Body of pancreas (tissue), 4 donors: ENCODE measurements around the gene ZNF532. TPM values are rescaled to one million over a fixed set of nuclear protein-coding genes. Genes with fewer than 3 reads are reported as not detected.
"Not testable (repeated sequence)": the region's sequence is repeated elsewhere in the genome, so short reads cannot be mapped to it uniquely, and the experiment has no call there.

Source experiments
- ATAC-seq: fragments of 150-250 bp; one replicate; pipeline ENCODE4 v1.9.1; 2016
- DNase-seq, 4 donors: peaks; one replicate each; pipeline ENCODE4 v3.0.0-alpha.2; 2019
- H3K27ac ChIP-seq, 4 donors: fragments of 200-600 bp; sonication (generic); 1 replicate in 3 of 4; 2 replicates in 1 of 4; pipeline versions ENCODE4 v1.5.1 to v1.6.1; 2016 to 2019; ENCODE audit warnings: mild to moderate bottlenecking in 1 of 4, mixed read lengths in 1 of 4, moderate library complexity in 1 of 4
- H3K27me3 ChIP-seq, 2 donors: fragments of 200-600 bp; sonication (generic); one replicate each; pipeline ENCODE4 v1.6.0; 2016; ENCODE audit warnings: mild to moderate bottlenecking in 1 of 2
- H3K36me3 ChIP-seq, 2 donors: fragments of 200-600 bp; sonication (generic); replicated peaks in 1 of 2; 2 replicates each; pipeline ENCODE4 v1.5.1; 2016; ENCODE audit warnings: low read depth in 2 of 2; ENCODE audit not compliant: insufficient read depth in 1 of 2
- H3K4me1 ChIP-seq: fragments of 200-600 bp; sonication (generic); one replicate; pipeline ENCODE4 v1.6.0; 2016
- H3K4me3 ChIP-seq, 2 donors: fragments of 200-600 bp; sonication (generic); 1 replicate in 1 of 2; 2 replicates in 1 of 2; pipeline ENCODE4 v1.5.1; 2016 to 2019
- H3K9me3 ChIP-seq, 3 donors: fragments of 200-600 bp; sonication (generic); 1 replicate in 2 of 3; 2 replicates in 1 of 3; pipeline ENCODE4 v1.5.1; 2016
- CTCF ChIP-seq, 7 experiments: fragments of 450-650 bp in 4 of 7; fragments of 200-600 bp in 3 of 7; sonication (generic) in 3 of 7; IDR thresholded peaks; one replicate each; pipeline ENCODE4 v1.5.1; 2016 to 2019; ENCODE audit warnings: antibody characterized with exemption in 7 of 7
- POLR2A ChIP-seq, 3 donors: fragments of 450-650 bp; IDR thresholded peaks; one replicate each; pipeline ENCODE4 v1.6.1; 2016; ENCODE audit warnings: antibody characterized with exemption in 3 of 3, mild to moderate bottlenecking in 2 of 3
- WGBS, 2 donors: methylation state at CpG; one replicate each; pipeline ENCODE4 v1.1.5; 2017; 5-methylcytosine and 5-hydroxymethylcytosine counted together
- intact Hi-C: fragments of 100-400 bp; cut with DNase I; formaldehyde crosslinking; loops from one replicate; pipeline ENCODE4 v1.15.1; 2023
- total RNA-seq, 2 donors: library from RNA; depleted of rRNA; stranded (reverse); fragments of >200 nt; gene quantifications; one replicate each; pipeline ENCODE4 v1.1.0, GENCODE V29; 2016

The ZNF532 gene
- total RNA-seq, 2 donors from 2014 or later: 12.2 to 52.1 TPM

DNA sequence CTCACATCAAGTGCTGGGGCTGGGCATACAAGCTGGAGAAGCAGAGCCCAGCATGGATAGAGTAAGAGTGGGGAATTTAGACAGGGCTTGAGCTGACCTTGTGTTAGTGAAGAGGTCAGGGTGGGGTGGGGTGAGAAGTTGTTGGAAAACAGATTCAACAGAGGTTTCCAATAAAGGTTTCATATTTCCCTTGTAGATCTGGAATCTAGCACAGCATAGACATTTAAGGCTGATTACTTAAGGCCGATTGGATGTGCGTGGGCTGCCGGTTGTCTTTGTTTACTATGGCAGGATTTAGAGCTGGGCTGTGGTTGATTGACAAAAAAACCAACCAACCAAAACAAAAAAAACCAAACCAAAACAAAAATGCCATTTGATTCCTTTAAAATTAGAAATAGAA is 160.2 kb downstream of the ZNF532 start:
- DNase-seq: peak in 1 of 4 donors; percentile 22
- Histone ChIP-seq H3K27ac (peak overlapping the region in 1 of 4 donors; percentile 24), H3K27me3 (no peaks in the 10 kb centered on the region), H3K36me3 (no peaks in the 10 kb centered on the region), H3K4me1 (peaks cover 5% of the 10 kb centered on the region), H3K9me3 (no peaks in the 10 kb centered on the region), H3K4me3 (no peak overlapping the region)
- intact Hi-C loops: no loop called here
- ATAC-seq: no peak
- whole genome bisulfite sequencing, 2 donors: 24 to 49% methylated on average over 3 of the region's 3 CpGs
- TF ChIP-seq CTCF (IDR thresholded peaks at IDR 0.05) (no peak), POLR2A (IDR thresholded peaks at IDR 0.05) (no peak)

DNA sequence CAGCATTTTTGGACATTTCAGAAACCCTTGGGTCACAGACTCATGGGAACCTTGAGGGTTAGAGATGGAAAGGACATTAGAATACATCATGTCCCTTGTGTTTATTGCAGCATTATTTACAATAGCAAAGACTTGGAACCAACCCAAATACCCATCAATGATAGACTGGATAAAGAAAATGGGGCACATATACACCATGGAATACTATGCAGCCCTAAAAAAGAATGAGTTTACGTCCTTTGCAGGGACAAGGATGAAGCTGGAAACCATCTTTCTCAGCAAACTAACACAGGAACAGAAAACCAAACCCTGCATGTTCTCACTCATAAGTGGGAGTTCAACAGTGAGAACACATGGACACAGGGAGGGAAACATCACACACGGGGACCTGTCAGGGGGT is 160.9 kb downstream of the ZNF532 start:
- H3K4me3 ChIP-seq, H3K27me3 ChIP-seq, DNase-seq, H3K9me3 ChIP-seq, intact Hi-C loops, H3K36me3 ChIP-seq, ATAC-seq, H3K4me1 ChIP-seq: not testable (repeated sequence)
- 81 to 94% methylated on average over 2 of the region's 2 CpGs for WGBS, 2 donors
- peak overlapping the region in 1 of 4 donors; percentile 24 for H3K27ac ChIP-seq

GRCh38 chr18:59026364-59026763 is 161.7 kb downstream of the ZNF532 start:
- Histone ChIP-seq H3K27me3 (no peaks in the 10 kb centered on the region), H3K9me3 (no peaks in the 10 kb centered on the region), H3K4me3 (no peak overlapping the region), H3K27ac (no peak overlapping the region), H3K4me1 (peaks cover 5% of the 10 kb centered on the region), H3K36me3 (no peaks in the 10 kb centered on the region)
- TF ChIP-seq POLR2A (IDR thresholded peaks at IDR 0.05) (no peak), CTCF (IDR thresholded peaks at IDR 0.05) (no peak)
- intact Hi-C loops: no loop called here
- ATAC-seq (no peak), DNase-seq (no peak)
- 78 to 79% methylated on average over 6 of the region's 6 CpGs for WGBS, 2 donors

DNA sequence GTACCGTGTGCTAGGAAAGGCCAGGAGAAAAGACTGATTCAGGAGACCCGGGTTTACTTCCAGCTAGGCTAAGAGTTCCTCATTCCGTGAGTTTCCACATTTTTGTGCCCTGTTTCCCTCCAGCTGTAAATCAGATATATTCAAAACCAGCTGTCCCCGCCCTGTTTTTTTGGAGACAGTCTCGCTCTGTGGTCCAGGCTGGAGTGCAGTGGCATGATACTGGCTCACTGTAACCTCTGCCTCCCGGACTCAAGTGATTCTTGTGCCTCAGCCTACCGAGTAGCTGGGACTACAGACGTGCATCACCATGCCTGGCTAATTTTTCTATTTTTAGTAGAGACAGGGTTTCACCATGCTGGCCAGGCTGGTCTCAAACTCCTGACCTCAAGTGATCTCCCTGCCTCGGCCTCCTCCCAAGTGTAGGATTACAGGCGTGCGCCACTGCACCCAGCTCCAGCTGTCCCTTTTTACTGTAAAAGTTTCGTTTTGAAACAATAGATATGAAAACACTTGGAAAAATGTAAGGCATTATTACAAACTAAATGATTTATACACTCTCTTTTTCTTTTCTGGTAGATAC is 162.2 kb downstream of the ZNF532 start:
- WGBS, 2 donors: 75 to 76% methylated on average over 12 of the region's 12 CpGs
- no peaks in the 10 kb centered on the region for H3K9me3 ChIP-seq
- TF ChIP-seq POLR2A (IDR thresholded peaks at IDR 0.05): no peak
- no peak for TF ChIP-seq CTCF (IDR thresholded peaks at IDR 0.05)
- H3K27ac ChIP-seq: no peak overlapping the region
- H3K4me1 ChIP-seq: peaks cover 5% of the 10 kb centered on the region
- H3K4me3 ChIP-seq: no peak overlapping the region
- DNase-seq: no peak
- no peaks in the 10 kb centered on the region for H3K36me3 ChIP-seq
- H3K27me3 ChIP-seq: no peaks in the 10 kb centered on the region
- intact Hi-C loops: no loop called here
- no peak for ATAC-seq

- intact Hi-C loops: no loop called here
- DNase-seq (no peak), ATAC-seq (no peak)
- H3K9me3 ChIP-seq: no peaks in the 10 kb centered on the region
- no peaks in the 10 kb centered on the region for H3K27me3 ChIP-seq
- H3K4me3 ChIP-seq: no peak overlapping the region
- WGBS, 2 donors: 78 to 80% methylated on average over 19 to 23 of the region's 23 CpGs
- TF ChIP-seq CTCF (IDR thresholded peaks at IDR 0.05) (no peak), POLR2A (IDR thresholded peaks at IDR 0.05) (no peak)
- no peaks in the 10 kb centered on the region for H3K36me3 ChIP-seq
- H3K4me1 ChIP-seq: no peaks in the 10 kb centered on the region
- H3K27ac ChIP-seq: no peak overlapping the region
Observed at GRCh38 chr18:59029663-59030429, 165.2 kb downstream of the ZNF532 start.
